B cell (primary cell): ENCODE data around the gene GNAI2. TPM values are rescaled to one million over a fixed set of nuclear protein-coding genes. Genes with fewer than 3 reads are reported as not detected.
A peak's percentile ranks its signal among the peaks of the same experiment; 100 is the strongest.

ENCODE experiments used
- ATAC-seq: fragments of 200-7000 bp; cut with Tn5 transposase; one replicate; pipeline ENCODE4 v1.10.0; 2021; ENCODE audit warnings: low read depth, mild to moderate bottlenecking, moderate number of reproducible peaks, moderate library complexity
- CTCF ChIA-PET: fragments of 350-600 bp; sonication (Branson Sonifier 250); formaldehyde crosslinking; loops from one replicate; lab custom pipeline; 2021; ENCODE audit warnings: antibody characterized with exemption, inconsistent platforms; lab: Charles Lee
- POLR2A ChIA-PET: fragments of 350-600 bp; sonication (Branson Sonifier 250); formaldehyde crosslinking; loops from one replicate; lab custom pipeline; 2021; ENCODE audit warnings: antibody characterized with exemption; lab: Charles Lee
- DNase-seq: peaks from one replicate; pipeline ENCODE4 v3.0.0; 2013
- H2AFZ ChIP-seq: 2 replicates; pipeline ENCODE4 v1.6.1; 2012; ENCODE audit warnings: mild to moderate bottlenecking, low read depth, low read length; ENCODE audit not compliant: insufficient read depth, poor library complexity, severe bottlenecking
- H3K27ac ChIP-seq, 2 donors: 1 replicate in 1 of 2; 2 replicates in 1 of 2; pipeline ENCODE4 v1.5.1; 2012 to 2013; ENCODE audit warnings: low read length in 2 of 2, mild to moderate bottlenecking in 2 of 2, moderate library complexity in 1 of 2
- H3K27me3 ChIP-seq, 4 experiments: fragments of 200-600 bp in 1 of 4; sonication (generic) in 1 of 4; replicated peaks in 1 of 4; 1 replicate in 2 of 4; 2 replicates in 2 of 4; pipeline versions ENCODE4 v1.6.1 to v1.7.0; 2013 to 2016; ENCODE audit warnings: low read length in 3 of 4, mild to moderate bottlenecking in 2 of 4, mixed read lengths in 1 of 4, moderate library complexity in 1 of 4; ENCODE audit not compliant: insufficient read depth in 4 of 4, control insufficient read depth in 3 of 4; ENCODE audit errors: control extremely low read depth in 1 of 4
- H3K36me3 ChIP-seq, 2 experiments: replicated peaks in 1 of 2; 1 replicate in 1 of 2; 2 replicates in 1 of 2; pipeline versions ENCODE4 v1.6.1 to v1.7.1; 2013; ENCODE audit warnings: low read length in 1 of 2; ENCODE audit not compliant: insufficient read depth in 2 of 2, control insufficient read depth in 1 of 2; ENCODE audit errors: control extremely low read depth in 1 of 2, extremely low read depth in 1 of 2
- H3K4me1 ChIP-seq, 2 donors: fragments of 200-600 bp in 1 of 2; sonication (generic) in 1 of 2; 1 replicate in 1 of 2; 2 replicates in 1 of 2; pipeline versions ENCODE4 v1.5.1 to v1.6.1; 2013 to 2017; ENCODE audit warnings: low read length in 2 of 2; ENCODE audit not compliant: control insufficient read depth in 2 of 2, insufficient read depth in 2 of 2
- H3K4me2 ChIP-seq: replicated peaks from 2 replicates; pipeline ENCODE3; 2012; ENCODE audit warnings: mild to moderate bottlenecking, low read depth, low read length; ENCODE audit not compliant: poor library complexity, severe bottlenecking
- H3K4me3 ChIP-seq, 5 experiments: fragments of 200-600 bp in 1 of 5; sonication (generic) in 1 of 5; 1 replicate in 3 of 5; 2 replicates in 2 of 5; pipeline versions ENCODE4 v1.5.1 to v1.7.0; 2011 to 2016; ENCODE audit warnings: low read length in 4 of 5, mild to moderate bottlenecking in 4 of 5, low read depth in 2 of 5, control low read depth in 1 of 5, moderate library complexity in 1 of 5; ENCODE audit not compliant: insufficient read depth in 1 of 5; ENCODE audit errors: control extremely low read depth in 1 of 5, extremely low read depth in 1 of 5
- H3K79me2 ChIP-seq: fragments of 200-600 bp; sonication (generic); one replicate; pipeline ENCODE4 v1.6.0; 2016; ENCODE audit warnings: low read length; ENCODE audit not compliant: control insufficient read depth, insufficient read depth
- H3K9ac ChIP-seq: fragments of 200-600 bp; sonication (generic); 2 replicates; pipeline ENCODE4 v1.6.1; 2017; ENCODE audit warnings: mild to moderate bottlenecking, low read length, moderate library complexity
- H3K9me3 ChIP-seq, 3 donors: one replicate each; pipeline versions ENCODE4 v1.6.1 to v1.7.1; 2013; ENCODE audit warnings: low read length in 2 of 3; ENCODE audit not compliant: control insufficient read depth in 2 of 3, insufficient read depth in 1 of 3; ENCODE audit errors: control extremely low read depth in 1 of 3
- H4K20me1 ChIP-seq: 2 replicates; pipeline ENCODE4 v1.6.0; 2012; ENCODE audit warnings: mild to moderate bottlenecking, low read length; ENCODE audit not compliant: insufficient read depth, control insufficient read depth, poor library complexity, severe bottlenecking
- H3K27ac Mint-ChIP-seq: one replicate; pipeline ENCODE4 v1.8.0; 2021; ENCODE audit warnings: mixed read lengths
- H3K27me3 Mint-ChIP-seq: one replicate; pipeline ENCODE4 v1.8.0; 2021; ENCODE audit warnings: mixed read lengths
- H3K4me1 Mint-ChIP-seq: one replicate; pipeline ENCODE4 v1.8.0; 2021; ENCODE audit warnings: mixed read lengths
- H3K4me3 Mint-ChIP-seq: one replicate; pipeline ENCODE4 v1.8.0; 2021; ENCODE audit warnings: mixed read lengths
- H3K9me3 Mint-ChIP-seq: one replicate; pipeline ENCODE4 v1.8.0; 2022; ENCODE audit warnings: mixed read lengths; ENCODE audit not compliant: insufficient read depth
- EZH2 ChIP-seq: IDR thresholded peaks from 2 replicates; pipeline ENCODE4 v1.6.1; 2012; ENCODE audit warnings: borderline replicate concordance, low read depth, mild to moderate bottlenecking, moderate library complexity, low read length; ENCODE audit not compliant: insufficient read depth, poor library complexity, severe bottlenecking
- WGBS: methylation state at CpG from one replicate; pipeline ENCODE4 v1.1.5; 2013; ENCODE audit warnings: missing lambda C conversion rate; ENCODE audit not compliant: insufficient coverage; 5-methylcytosine and 5-hydroxymethylcytosine counted together
- intact Hi-C: fragments of 100-400 bp; cut with micrococcal nuclease; formaldehyde crosslinking; loops from one replicate; pipeline ENCODE4 v1.10.0; 2022
- polyA plus RNA-seq: library from polyadenylated mRNA; depleted of rRNA; stranded (reverse); fragments of >200 nt; gene quantifications from 2 replicates; pipeline ENCODE4 v1.2.3, GENCODE V29; 2012
- total RNA-seq, 2 donors: library from RNA; stranded (reverse); fragments of 120-200 nt in 1 of 2; gene quantifications; 1 replicate in 1 of 2; 2 replicates in 1 of 2; pipeline versions ENCODE4 v1.2.3 to v1.2.4, GENCODE V29; 2013 to 2022
- TF ChIP-seq, protein P1 (sequence below): fragments of 200-600 bp; IDR thresholded peaks from one replicate; pipeline ENCODE4 v1.8.0; 2022; ENCODE audit warnings: antibody characterized with exemption, mild to moderate bottlenecking

GNAI2 gene
- total and polyA plus RNA-seq, 2 donors (not counting 1 experiment from before 2014, with no cell fraction given) = 302 to 491 TPM

- 98% methylated on average over 5 of the region's 5 CpGs for WGBS
- peaks cover 100% of the 10 kb centered on the region for H3K79me2 ChIP-seq
- Mint-ChIP-seq H3K4me1 (peaks cover 62% of the 10 kb centered on the region), H3K27ac (peak overlapping the region; percentile 37), H3K4me3 (no peak overlapping the region), H3K27me3 (no peaks in the 10 kb centered on the region), H3K9me3 (no peaks in the 10 kb centered on the region)
- no peak overlapping the region for H3K4me3 ChIP-seq
- H3K27ac ChIP-seq = no peak overlapping the region
- peaks cover 0 to 73% of the 10 kb centered on the region in 2 experiments for H3K36me3 ChIP-seq
- no peaks in the 10 kb centered on the region for H3K9me3 ChIP-seq
- H3K4me2 ChIP-seq = no peak overlapping the region
- no peak overlapping the region for H3K9ac ChIP-seq
- no peak overlapping the region for H2AFZ ChIP-seq
- peaks cover 100% of the 10 kb centered on the region for H4K20me1 ChIP-seq
- H3K4me1 ChIP-seq = peaks cover 38 to 69% of the 10 kb centered on the region in 2 donors
- no peak for TF ChIP-seq EZH2
- TF ChIP-seq, protein P1, sequence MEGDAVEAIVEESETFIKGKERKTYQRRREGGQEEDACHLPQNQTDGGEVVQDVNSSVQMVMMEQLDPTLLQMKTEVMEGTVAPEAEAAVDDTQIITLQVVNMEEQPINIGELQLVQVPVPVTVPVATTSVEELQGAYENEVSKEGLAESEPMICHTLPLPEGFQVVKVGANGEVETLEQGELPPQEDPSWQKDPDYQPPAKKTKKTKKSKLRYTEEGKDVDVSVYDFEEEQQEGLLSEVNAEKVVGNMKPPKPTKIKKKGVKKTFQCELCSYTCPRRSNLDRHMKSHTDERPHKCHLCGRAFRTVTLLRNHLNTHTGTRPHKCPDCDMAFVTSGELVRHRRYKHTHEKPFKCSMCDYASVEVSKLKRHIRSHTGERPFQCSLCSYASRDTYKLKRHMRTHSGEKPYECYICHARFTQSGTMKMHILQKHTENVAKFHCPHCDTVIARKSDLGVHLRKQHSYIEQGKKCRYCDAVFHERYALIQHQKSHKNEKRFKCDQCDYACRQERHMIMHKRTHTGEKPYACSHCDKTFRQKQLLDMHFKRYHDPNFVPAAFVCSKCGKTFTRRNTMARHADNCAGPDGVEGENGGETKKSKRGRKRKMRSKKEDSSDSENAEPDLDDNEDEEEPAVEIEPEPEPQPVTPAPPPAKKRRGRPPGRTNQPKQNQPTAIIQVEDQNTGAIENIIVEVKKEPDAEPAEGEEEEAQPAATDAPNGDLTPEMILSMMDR = no peak
- intact Hi-C loops = no loop called here
- DNase-seq = no peak
- no peak for ATAC-seq
- CTCF ChIA-PET = interaction anchor here (0.9 to 27.3 kb wide), 4 partner anchors 9 to 55 kb away, joined by 3 to 596 read pairs (median 36); partner anchors contain the start of genes GNAI2 and GNAT1
- no peaks in the 10 kb centered on the region for H3K27me3 ChIP-seq
- POLR2A ChIA-PET = no interaction called here
Observed at GRCh38 chr3:50249457-50249856, 13.5 kb downstream of the GNAI2 start.

DNA sequence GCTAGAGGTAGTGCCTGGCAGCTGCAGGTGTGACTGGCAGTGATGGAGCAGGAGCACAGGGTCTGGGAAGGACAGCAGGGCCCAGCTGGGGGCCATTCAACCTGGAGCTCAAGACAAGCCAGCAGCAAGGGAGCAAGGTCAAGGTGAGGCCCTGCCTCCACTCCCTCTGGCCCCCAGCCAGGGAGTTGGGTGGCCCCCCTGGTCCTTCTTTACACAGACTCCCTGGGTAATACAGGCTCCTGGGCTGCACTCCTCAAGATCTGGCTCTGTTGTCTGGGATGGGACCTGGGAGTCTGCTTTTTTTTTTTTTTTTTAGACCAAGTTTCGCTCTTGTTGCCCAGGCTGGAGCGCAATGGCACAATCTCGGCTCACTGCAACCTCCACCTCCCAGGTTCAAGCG, 14.5 kb downstream of the GNAI2 start:
- ChIA-PET CTCF (interaction anchor here (0.9 to 27.3 kb wide), 3 partner anchors 16 to 56 kb away, joined by 3 to 596 read pairs (median 7); partner anchors contain the start of gene GNAI2), POLR2A (no interaction called here)
- DNase-seq (no peak), ATAC-seq (no peak)
- no peak overlapping the region for H3K27ac ChIP-seq
- peaks cover 58% of the 10 kb centered on the region for H3K4me1 Mint-ChIP-seq
- H3K4me2 ChIP-seq = no peak overlapping the region
- H3K27me3 ChIP-seq = no peaks in the 10 kb centered on the region
- no CpG with 5 or more reads among the region's 4 CpGs for WGBS
- no peaks in the 10 kb centered on the region for H3K9me3 ChIP-seq
- TF ChIP-seq, protein P1 = no peak
- TF ChIP-seq EZH2 = no peak
- no peaks in the 10 kb centered on the region for H3K27me3 Mint-ChIP-seq
- H3K4me1 ChIP-seq = peaks cover 31 to 66% of the 10 kb centered on the region in 2 donors
- H3K9ac ChIP-seq = no peak overlapping the region
- H3K79me2 ChIP-seq = peaks cover 100% of the 10 kb centered on the region
- intact Hi-C loops = no loop called here
- peak overlapping the region; percentile 76 for H3K27ac Mint-ChIP-seq
- H3K4me3 ChIP-seq = no peak overlapping the region
- H3K36me3 ChIP-seq = peaks cover 0 to 79% of the 10 kb centered on the region in 2 experiments
- H3K9me3 Mint-ChIP-seq = no peaks in the 10 kb centered on the region
- H2AFZ ChIP-seq = no peak overlapping the region
- H3K4me3 Mint-ChIP-seq = no peak overlapping the region
- peaks cover 100% of the 10 kb centered on the region for H4K20me1 ChIP-seq
